ENCODE results near the gene FOXP3.
"Not testable (repeated sequence)": the region's sequence is repeated elsewhere in the genome, so short reads cannot be mapped to it uniquely, and the experiment has no call there.

Gene FOXP3, protein sequence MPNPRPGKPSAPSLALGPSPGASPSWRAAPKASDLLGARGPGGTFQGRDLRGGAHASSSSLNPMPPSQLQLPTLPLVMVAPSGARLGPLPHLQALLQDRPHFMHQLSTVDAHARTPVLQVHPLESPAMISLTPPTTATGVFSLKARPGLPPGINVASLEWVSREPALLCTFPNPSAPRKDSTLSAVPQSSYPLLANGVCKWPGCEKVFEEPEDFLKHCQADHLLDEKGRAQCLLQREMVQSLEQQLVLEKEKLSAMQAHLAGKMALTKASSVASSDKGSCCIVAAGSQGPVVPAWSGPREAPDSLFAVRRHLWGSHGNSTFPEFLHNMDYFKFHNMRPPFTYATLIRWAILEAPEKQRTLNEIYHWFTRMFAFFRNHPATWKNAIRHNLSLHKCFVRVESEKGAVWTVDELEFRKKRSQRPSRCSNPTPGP

DNA sequence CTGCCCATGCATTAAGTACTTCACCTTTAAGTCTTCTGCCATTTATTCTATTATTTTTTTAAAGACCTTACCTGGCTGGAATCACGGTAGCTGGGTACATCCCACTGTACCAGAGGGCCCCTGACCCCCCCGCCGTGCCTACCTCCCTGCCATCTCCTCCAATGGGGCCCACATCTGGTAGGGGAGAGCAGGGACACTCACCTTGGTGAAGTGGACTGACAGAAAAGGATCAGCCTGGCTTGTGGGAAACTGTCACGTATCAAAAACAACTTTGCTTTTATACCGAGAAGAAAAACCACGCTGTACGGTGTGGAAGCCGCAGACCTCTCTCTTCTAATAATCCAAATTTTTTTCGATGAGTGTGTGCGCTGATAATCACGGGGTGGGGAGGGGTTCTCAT is at the start of gene FOXP3:
TSS of gene FOXP3 (minus strand) at position 251 of the 400 bp plus-strand sequence. CDS start 6,205 bp downstream, outside the sequence.
- DNase-seq = no peak

DNA sequence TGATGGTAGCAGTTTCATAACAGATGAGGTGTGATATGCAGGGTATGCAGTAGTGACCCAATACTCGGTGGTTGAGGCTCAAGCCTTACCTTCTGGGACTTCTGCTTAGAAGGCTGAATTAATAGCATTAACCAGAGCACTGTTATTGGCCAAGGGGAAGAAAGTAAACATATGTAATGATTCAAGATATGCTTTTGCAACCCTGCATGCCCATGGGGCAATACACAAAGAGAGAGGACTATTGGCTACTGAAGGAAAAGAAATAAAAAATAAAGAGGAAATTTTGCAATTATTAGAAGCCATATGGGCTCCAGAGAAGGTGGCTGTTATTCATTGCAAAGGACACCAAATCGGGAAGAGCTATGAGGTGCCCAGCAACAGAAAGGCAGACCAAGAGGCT is 47.7 kb upstream of the FOXP3 start:
- no peak for DNase-seq

DNA sequence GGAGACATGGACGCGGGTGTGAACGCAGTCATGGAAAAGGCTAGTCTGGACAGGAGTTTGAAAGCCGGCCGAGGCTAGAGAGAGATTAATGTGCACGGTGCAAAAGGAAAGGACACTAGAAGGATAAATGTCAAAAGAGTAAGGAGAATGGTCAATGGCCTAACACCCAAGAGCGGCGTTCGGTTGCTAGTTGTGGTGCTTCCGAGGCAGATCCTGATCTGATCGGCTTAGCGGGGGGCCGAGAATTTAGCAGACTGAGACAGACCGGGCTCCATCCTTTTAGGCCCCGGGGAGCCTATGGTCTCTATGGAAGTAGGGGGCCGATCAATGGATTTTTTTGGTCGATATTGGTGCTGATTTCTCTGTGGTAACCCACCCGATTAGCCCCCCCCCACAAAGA is 45.9 kb upstream of the FOXP3 start:
- no peak for DNase-seq

DNA sequence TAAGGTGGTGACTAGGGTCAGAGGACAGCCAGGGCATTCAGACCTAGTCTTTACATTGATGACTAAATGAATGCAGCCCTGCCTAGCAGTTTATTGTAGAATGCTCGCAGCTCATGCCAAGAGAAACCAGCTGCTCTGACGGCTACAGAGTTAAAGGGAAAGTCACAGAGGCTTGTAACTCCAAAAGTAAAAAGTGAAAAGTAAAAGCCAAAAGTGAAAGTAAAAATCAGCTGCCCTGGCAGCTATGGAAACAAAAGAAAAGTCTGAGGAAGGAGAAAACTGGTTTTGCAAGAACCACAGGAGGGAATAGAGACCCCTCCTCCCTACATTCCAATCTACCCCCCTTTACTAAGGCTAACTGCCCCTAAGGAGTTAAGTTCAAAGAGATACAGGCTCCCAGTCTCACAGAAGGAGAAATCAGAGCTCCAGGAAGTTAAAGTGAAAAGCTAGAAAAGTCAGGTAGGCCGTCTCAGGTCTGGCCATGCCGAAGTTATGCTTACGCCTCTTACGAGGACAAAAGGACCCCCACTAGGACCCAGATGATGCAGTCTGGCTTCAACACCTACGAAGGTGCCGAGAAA is 45.0 kb upstream of the FOXP3 start:
- DNase-seq = no peak

DNA sequence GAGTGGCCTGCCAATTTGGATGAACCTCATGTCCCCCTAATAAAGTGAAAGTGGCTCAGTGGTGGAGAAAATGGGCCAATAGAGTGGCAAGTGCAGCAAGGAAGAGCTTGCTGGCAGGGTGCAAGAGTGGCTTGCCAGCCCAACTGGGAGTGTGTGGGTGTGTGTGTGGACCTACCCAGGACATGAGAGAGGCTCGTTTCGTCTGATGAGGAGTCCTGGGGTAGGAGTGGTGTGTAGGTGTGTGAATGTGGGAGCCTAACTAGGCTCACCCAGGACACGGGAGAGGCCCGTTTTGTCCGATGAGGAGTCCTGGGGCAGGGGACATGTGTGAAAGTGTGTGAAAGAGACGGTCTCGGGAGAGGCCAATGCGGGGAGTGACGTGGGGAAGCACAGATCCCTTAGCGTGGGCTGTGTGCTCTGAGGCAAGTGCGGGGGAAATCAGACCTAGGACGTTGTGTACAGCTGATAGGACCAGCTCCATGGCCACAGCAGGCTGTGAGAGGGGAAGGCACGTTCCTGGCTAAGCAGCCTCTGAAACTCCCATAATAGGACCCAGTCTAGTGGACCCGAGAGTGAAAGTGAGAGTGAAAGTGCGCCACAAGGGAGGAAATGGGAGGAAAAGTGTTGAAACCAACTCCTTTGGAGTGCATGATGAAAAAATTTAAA is 44.2 kb upstream of the FOXP3 start:
- DNase-seq = no peak

DNA sequence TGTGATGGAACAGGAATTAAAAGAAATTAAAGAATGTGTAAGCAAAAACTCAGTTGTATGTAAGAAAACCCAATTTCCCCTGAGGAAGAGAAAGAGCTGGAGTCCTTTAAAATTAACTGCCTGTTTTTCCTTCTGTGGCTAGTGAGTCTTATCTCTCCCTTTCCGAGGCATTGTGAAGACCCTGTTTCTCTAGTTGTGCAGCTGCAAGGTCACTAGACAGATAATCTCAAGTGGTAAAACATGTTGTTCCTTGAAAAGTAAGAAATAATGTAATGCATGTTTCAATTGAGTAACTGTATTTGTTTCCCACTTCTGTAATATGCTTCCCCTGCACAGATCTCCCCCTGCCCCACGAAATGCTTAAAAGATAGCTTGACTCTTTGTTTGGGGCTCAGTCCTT is 43.3 kb upstream of the FOXP3 start:
- DNase-seq = not testable (repeated sequence)

DNA sequence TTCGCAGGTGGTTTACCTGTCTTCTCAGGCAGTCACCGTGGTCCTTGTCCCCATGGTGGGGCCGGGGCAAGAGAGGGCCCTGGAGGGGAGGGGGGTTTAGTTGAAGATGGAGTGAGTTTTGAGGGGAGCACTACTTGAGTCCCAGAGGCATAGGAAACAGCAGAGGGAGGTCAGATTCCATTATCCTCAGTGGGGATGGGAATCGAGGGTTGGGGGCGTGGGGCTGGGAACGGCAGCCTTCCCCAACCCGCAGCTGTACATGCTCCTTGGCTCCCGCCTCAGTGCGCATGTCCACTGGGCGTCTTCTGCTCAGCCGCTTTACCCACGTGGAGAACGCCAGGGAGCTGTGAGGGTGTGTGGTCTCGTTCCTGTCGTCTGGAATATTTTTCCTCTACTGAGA is 38.8 kb upstream of the FOXP3 start, which contains the start of gene GAGE10:
TSS of gene GAGE10 (plus strand) at position 301 of the 400 bp plus-strand sequence. CDS start 1,214 bp downstream, outside the sequence.
- no peak for DNase-seq

DNA sequence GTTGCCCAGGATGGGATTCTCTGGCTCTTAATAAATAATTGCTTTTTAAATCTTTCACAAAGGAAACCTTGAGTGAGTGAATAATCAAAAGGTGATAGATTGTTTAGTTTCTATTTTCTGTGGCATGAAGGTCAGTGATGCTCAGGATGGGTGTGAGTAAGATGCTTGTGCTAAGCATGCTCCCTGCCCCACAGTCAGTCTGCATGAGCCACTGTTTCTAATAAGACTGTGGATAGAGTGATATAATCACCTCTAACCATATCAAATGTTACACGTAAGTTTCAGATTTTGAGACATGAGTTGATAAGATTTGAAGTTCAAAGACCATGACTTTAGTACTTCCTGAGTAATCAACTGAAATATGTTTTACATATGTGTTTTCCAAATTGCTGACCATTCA is 36.2 kb upstream of the FOXP3 start:
- no peak for DNase-seq

DNA sequence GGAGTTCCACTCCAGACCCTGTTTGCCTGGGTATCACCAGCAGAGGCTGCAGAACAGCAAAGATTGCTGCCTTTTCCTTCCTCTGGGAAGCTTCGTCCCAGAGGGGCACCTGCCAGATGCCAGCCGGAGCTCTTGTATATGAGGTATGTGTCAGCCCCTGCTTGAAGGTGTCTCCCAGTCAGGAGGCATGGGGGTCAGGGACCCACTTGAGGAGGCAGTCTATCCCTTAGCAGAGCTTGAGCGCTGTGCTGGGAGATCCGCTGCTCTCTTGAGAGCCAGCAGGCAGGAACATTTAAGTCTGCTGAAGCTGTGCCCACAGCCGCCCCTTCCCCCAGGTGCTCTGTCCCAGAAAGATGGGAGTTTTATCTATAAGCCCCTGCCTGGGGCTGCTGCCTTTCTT is 34.8 kb upstream of the FOXP3 start:
- DNase-seq = not testable (repeated sequence)

DNA sequence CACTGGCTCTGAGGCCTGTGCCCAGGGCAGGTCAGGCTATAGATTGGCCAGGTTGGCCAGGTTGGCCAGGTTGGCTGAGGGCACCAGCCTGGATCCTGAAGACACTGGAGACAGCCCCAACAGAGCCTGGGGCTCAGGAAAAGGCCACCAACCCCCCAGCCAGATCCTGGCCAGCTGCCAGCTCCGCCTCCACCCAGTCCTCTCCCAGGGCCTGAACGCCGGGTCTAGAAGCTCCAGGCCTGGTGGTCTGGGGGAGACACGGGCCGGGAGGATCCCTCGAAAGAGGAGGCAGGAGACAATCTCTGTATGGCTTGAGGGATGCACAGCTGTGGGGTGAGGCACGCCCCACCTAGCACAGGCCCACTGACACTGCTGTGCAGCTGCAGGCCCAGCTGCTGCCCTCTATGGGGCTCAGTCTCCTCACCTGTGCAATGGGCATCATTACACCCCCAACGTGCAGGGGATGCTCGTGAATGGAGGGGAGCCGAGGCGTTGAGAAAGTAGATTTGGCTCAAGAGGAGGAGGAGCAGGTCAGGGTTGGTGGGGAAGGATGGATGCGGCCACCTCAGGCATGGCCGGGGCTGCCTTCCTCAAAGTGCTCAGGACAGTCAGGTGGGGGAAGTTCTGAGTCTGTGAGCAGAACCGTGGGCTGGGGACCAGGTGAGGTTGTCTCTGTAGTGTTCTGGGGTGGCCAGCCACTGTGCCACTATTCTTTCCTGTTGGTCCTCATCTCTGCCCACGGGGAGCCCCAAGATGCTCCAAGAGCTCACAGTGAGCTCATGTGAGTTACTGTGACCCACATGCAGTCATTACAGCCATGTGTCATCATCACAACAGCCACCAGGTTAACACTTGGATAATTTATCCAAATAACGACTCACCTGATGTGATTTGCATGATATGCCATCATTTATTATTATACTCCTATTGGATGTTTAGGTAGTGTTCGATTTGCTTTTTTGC is 28.2 kb upstream of the FOXP3 start:
- no peak for DNase-seq

DNA sequence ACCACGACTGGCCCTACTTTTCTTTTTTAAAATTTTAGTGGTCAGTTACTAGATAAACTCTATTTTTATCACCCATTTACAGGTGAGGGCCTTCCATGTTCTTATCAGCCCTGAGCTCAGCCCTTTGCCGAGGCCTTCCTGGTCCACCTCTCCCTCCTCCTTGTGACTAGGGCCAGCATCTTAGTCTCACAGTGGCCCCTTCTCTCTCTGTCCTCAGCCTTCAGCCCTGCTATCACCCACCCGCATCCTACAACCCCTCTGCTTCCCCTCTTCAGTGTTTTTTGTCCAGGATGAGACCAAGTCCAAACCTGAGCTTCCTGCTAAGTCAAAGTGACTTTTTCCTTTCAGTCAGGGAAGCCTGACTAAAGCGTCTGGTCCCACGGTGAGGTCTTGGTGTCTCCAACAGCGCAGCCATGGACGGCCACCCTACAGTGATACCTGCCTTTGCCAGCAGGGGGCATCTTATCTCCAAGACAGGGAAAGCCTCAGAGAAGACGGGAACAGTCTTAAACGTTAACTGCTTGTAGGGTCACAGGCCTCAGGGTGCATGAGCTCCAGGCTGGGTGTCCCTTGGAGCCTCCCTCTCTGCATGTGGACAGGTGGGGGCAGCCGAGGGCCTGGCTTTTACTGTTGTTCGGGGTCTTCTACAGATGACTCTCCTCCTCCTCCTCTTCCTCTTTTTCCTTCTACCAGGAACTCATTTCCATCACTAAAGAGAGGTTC is 27.3 kb upstream of the FOXP3 start:
- DNase-seq = no peak

DNA sequence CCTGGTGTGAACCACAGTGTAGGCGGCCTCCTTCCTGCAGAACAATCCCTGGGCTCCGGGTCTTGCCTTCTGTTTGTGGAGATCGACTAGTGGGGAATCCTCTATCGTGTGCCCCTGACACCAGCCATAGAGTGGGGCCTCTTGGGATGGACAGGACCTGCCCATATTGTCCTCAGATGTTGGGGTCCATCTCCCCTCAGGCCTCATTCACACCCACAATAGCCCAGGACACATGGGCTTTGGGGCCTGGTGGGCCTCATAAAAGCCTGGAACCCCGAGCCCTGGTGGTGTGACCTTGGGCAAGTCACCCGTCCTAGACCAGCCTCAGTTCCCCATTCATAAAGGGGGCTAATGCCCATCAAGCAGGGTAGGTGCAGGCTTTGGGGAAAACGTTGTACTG is 25.7 kb upstream of the FOXP3 start:
- no peak for DNase-seq

DNA sequence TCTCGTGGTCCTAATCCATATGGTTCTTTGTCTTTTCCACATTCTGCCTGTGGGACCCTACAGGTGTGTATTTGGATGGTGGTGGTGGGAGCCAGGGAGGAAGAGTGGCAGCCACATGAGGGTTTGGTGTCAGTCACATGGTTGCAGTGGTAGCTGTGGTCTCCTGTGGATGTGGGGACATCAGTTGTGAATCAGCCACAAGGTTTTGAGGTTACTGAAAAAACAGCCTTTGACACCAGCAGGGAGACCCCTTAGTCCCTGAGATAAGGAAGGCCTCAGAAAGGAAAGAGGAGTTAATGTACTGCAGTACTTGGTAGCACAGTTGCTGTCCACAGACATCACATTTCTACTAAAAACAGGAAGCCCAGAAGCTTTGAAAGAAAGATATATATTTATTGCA is 23.2 kb upstream of the FOXP3 start:
- DNase-seq = no peak

DNA sequence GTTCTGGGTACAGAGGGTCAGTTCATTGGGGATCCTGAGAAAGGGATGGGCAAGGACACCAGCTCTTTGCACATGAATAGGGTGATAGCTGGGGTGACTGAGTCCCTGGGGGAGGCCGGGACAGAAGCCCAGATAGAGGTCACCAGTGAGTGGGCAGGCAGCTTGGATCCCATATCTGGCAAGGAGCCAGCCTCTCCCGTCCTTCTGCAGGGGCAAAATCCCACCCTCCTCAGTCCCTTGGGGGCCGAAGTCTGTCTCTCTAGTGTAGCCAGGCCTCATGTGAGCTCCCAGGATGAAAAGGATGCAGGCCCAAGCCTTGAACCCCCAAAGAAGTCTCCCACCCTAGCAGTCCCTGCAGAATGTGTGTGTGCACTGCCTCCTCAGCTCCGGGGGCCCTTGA is 22.1 kb upstream of the FOXP3 start:
- no peak for DNase-seq

DNA sequence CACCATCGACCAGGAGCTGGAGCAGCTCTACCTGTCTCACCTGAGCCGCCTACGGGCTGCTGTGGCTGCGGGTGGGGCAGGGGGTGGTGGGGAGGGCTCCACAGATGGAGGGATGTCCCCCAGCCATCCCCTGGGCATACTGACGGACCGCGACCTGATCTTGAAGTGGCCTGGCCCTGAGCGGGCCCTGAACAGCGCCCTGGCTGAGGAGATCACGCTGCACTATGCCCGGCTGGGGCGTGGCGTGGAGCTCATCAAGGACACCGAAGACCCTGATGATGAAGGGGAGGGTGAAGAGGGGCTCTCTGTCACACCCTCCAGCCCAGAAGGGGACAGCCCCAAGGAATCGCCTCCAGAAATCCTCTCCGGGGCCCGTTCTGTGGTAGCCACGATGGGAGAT is 21.6 kb upstream of the FOXP3 start:
- DNase-seq = no peak

DNA sequence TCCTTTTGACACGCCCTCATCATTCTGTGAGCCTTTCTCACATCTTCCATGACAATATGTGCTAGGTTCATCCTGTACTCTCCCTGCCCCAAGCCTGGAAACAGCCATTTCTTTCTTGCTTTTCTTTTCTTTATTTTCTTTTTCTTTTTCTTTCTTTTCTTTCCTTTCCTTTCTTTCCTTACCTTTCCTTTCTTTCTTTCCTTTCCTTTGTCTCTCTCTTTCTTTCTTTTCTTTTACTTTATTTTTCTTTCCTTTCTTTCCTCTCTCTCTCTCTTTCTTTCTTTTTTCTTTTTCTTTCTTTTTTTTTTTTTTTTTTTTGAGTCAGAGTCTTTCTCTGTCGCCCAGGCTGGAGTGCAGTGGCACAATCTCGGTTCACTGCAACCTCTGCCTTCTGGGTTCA is 19.7 kb upstream of the FOXP3 start:
- DNase-seq = no peak

DNA sequence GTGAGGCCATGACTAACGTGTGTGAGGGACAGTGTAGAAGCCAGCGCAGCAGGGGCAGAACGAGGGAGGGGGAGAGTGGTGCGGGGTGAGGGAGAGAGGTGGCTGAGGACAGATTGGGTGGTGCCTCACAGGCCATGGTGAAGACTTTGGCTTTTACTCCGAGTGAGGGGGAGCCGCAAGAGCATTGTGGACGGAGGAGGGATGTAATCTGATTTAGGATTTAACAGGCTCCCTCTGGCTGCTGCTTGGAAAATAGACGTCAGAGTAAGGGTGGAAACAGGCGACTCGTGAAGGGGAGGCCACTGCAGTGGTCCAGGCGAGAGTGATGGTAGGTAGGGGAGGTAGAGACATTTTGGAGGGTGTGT is 18.1 kb upstream of the FOXP3 start:
- no peak for DNase-seq

DNA sequence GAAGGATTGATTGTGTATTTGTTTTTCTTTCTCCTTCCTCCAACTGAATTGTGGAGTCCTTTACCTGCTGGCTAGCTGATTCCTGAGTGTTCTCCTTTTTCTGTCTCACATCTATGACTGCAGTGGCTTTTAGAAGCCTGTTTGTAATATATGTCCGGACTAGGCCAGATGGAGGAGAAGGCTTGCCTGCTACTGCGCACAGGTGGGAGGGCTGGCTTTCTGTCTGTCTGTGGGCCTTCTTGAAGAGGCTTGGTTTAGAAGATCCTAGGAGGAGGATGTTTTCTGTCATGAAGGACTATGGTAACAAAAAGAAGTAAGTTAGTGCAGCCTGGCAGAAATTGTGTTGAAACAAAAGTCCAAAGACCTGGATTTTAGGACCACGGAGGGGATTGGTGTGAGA is 13.6 kb upstream of the FOXP3 start:
- DNase-seq = no peak

DNA sequence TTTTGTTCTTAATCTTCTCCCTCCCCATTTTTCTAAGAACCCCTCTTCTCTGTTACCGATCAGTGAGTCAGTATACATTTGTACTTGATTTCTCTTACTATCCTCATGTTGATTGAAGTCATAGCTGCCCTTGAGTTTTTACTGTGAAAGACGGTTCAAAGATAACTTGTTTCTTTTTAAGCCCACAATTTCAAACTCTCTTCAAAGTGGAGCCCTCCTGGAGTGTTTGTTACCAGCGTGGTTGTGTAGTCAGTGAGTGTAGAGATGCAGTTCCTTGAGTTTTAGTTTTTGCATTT is 13.0 kb upstream of the FOXP3 start:
- no peak for DNase-seq

DNA sequence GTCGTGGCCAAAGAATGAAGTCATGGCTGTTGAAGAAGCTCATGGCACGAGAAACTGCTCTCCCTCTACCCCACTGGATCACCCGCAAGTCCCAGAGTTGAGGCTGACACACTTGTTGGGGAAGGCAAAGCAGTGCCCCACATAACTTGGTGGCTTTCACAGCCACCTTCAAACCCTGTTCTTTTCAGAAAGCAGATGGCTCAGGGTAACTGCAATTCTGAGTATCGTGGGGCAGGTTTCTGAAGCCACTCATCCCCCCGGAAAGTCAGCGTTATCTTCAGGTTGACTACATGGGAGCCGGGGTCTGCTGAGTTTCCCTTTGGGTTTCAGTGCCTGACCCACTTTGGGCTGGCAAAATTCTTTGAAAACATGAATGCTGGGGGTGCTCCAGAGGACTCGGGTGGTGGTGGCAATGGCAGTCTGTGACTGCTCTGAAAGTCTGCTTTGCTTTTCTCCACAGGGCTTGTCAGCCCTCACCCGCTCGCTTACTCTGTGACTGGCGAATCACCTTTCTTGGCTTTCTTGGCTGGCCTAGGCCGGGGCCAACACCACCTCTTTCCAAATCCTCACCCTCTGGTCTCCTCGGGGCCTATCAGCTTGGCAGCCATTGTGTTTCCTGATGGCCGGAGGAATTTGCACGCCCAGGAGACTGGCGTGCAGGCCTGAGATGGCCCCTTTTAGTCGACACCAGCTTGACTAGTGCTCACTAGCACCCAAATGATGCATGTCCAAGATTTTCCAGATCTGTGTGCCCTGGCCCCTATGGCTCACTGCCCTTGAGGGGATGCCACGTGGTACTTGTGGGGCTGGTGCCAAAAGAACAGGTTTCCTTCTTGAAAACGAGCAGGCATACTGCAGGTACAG is 12.4 kb upstream of the FOXP3 start:
- no peak for DNase-seq

DNA sequence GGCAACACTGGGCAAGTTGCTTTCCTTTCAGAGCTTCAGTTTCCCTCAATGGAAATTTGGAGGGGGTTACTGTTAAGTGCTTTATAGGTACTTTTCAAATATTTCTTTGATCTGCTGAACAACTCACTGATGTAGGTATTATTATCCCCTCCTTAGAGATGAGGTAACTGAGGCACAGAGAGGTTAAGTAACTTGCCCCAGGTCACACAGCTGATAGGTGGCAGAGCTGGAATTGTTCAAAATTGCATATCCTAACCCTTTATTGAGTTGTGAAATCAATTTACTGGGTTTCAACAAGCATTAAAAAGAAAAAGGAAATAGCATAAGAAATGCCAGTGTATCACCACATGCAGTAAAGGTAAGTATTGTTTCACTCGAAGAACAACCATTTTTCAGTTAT is 11.7 kb upstream of the FOXP3 start:
- DNase-seq = no peak

Measured in NCI-H1436 treated with DMSO at 0.1 percent for 48 hours (cell line).